T-helper 1 cell treated with Interleukin-12 subunit alpha and Interleukin-12 subunit beta and Interleukin-4 antibody, amounts not matched to agents 30 ng/mL and 1 ng/mL, for 36 hours (primary cell): ENCODE results near the gene FUT8. TPM values are rescaled to one million over a fixed set of nuclear protein-coding genes. Genes with fewer than 3 reads are reported as not detected.

ENCODE experiments used
- intact Hi-C: fragments of 100-400 bp; cut with micrococcal nuclease; formaldehyde crosslinking; loops from one replicate; pipeline ENCODE4 v1.15.1; 2024
- total RNA-seq: library from RNA; stranded (reverse); gene quantifications from 2 replicates; pipeline ENCODE4 v1.2.3, GENCODE V29; 2022

Gene FUT8
- total RNA-seq, 1 donor from 2014 or later: 156 TPM

- intact Hi-C loops: no loop called here
Measured at GRCh38 chr14:65753061-65753460, 340.5 kb downstream of the FUT8 start.

- intact Hi-C loops: no loop called here
Measured at GRCh38 chr14:65755331-65755730, 342.8 kb downstream of the FUT8 start.

DNA sequence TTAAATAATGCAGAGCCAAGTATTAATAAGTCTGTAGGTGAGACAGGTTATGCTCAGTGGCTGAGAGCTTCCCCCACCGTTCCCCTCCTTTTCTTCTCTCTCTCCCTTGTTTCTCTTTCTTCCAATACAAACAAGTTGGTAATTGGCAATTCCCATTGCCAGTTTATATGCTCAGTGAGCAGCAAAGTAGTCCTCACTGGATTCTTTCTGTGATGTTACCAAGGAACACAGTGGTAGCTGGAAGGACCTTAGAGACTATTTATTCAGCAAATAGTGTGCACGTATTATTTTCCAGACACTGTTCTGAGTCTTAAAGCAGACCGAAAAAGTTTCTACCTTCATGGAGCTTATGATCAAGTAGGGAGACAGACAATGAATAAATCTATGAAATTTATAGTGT, 344.4 kb downstream of the FUT8 start:
- intact Hi-C loops: no loop called here

GRCh38 chr14:65769151-65769550, 356.6 kb downstream of the FUT8 start:
- intact Hi-C loops: no loop called here

DNA sequence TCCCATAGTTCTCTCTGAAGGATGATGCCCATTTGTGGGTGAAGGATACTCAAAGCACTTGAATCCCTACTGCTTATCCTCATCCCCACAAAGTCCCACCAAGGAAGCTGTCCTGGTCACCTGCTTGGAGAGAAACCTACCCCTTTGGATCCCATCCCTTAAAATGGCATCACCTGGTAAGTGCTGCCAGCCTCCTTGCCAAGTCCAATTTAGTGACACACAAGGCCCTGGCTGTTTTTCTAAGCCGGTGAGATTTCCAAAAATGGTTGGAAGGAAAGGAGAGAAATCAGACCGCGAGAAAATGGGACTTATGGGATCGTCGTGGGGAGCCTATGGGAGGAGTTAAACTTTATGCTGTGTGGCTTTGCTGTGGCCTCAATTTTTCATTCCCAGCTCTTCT, 358.2 kb downstream of the FUT8 start:
- intact Hi-C loops: no loop called here

GRCh38 chr14:65771271-65771670, 358.7 kb downstream of the FUT8 start:
- intact Hi-C loops: no loop called here

DNA sequence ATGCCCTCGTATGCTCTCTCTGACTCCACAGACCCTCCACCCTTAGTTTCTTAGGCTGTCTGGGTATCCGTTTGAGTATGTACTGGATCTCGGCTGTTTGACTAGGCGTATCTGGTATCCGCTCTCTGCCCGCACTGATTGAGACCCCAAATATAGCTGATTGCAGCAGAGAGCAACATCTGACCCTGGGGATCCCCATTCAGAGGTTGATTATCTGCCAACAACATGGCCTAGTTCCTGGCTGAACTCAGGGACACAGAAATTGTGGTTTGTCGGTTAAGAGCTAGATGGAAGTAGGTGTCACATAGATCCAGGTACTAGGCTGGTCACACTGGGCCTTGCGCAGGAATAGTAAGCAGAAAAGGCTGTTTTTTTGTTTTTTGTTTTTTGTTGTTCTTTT, 359.9 kb downstream of the FUT8 start:
- intact Hi-C loops: no loop called here

GRCh38 chr14:65772921-65773574, 360.5 kb downstream of the FUT8 start:
- intact Hi-C loops: no loop called here

- intact Hi-C loops: no loop called here
Measured at GRCh38 chr14:65774041-65774440, 361.5 kb downstream of the FUT8 start.

GRCh38 chr14:65776193-65776852, 363.8 kb downstream of the FUT8 start:
- intact Hi-C loops: no loop called here

GRCh38 chr14:65780566-65780965, 368.0 kb downstream of the FUT8 start:
- intact Hi-C loops: no loop called here

DNA sequence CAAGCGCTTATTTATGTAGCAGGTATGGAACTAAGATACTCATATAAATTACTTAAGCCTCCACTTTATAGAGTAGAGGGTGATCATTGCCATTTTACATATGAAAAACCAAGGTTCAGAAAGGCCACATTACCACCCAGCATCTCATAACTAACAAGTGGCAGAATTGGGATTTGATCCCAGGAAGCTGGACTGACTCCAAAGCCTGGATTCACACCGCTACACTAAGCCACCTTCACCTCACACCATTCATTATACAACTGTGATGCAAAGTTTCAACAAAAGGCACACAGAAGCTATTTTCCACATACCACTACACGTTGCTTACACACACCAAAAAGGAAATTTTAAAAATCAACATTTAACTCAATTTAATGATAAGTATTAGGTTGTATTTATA, 370.6 kb downstream of the FUT8 start:
- intact Hi-C loops: no loop called here

DNA sequence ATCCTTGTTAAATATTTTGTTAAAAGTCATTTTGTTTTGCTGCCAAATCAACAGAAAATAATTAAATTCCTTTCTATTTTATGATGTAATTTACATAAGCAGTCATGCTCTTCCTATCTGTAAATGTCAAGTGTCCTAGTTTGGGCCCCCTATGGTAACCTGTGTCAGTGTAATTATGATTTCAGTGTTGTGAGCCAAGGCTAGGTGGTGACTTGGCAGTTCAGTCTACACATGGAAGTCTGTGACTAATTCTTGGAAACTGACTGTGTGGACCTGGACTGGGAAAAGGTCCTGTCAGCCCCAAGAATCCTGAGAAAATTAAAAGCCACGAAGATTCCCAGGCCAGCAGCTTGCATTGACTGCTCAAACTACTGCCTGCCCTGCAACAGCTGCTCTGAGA, 371.0 kb downstream of the FUT8 start:
- intact Hi-C loops: no loop called here

- intact Hi-C loops: no loop called here
Measured at GRCh38 chr14:65784574-65784973, 372.0 kb downstream of the FUT8 start.

GRCh38 chr14:65787461-65787860, 374.9 kb downstream of the FUT8 start:
- intact Hi-C loops: no loop called here

DNA sequence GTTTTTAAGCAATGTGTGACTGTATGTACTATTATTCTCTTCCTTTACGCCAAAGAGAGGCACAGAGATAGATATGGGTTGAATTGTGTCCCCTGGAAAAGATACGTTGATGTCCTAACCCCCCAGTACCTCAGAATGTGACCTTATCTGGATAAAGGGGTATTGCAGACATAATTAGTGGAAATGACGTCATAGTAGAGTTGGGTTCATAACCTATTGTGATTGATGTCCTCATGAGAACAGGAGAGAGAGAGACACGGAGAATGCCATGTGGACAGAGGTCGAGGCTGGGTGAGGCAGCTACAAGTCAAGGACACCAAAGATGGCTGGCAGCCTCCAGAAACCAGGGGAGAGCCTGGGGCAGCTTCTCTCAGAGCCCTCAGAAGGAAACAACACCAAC, 376.3 kb downstream of the FUT8 start:
- intact Hi-C loops: no loop called here

DNA sequence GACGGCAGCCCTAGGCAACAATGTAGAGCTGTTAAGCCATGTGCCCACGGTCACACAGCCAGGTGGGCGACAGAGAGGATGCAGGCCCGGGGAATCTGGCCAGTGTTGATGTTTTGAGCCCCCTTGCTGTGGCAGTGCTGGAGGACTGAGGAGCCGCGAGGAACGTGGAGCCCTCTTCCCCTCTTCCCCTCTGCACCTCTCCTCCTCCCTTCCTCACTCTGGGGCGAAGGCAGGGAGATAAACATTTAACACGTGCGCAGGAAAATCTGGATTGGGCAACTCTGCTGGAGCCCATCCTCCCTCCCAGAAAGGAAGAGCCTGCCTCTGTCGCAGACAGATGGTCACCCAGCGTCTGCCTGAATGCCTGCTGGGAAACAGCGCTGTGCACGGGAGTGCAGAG, 376.8 kb downstream of the FUT8 start:
- intact Hi-C loops: no loop called here

DNA sequence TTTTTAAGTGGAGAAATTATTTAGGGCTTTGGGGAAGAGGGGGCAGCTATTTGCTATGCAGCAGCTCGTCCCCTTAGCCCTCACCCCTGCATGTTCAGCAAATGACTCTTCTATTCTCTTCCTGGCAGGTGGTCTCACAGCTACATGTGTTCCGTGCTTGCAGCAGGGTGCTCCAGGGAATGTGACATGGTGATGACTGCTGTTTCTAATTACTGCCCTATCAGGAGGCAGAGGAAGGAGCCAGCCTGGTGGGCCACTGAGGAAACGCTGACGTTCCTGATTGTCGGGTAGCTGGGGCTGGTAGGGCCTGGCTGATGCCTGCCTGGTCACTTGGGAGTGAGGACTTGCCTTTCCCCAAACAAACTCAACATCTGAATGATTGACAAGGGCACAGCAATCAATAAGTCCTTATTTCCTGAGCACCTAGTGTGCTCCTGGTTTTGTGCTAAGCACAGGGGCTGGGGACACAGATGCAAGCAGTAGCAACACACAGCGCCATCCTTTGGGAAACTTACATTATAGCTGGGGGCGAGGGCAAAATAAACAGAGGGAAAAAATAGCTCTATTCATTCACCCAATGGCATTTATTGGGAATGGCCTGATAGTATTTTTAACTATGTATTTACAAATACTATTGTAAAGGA, 377.8 kb downstream of the FUT8 start:
- intact Hi-C loops: no loop called here

- intact Hi-C loops: loop anchor here (1.0 kb wide), 2 partner anchors 56 to 137 kb away; no protein-coding TSS in a partner anchor
Measured at GRCh38 chr14:65791191-65791981, 378.9 kb downstream of the FUT8 start.

GRCh38 chr14:65792208-65792905, 379.8 kb downstream of the FUT8 start:
- intact Hi-C loops: no loop called here
